Liver (tissue), 9 donors: ENCODE data around the gene MOV10. TPM values are rescaled to one million over a fixed set of nuclear protein-coding genes. Genes with fewer than 3 reads are reported as not detected.

Experiments used
- DNase-seq: peaks from one replicate; pipeline ENCODE4 v3.0.0-alpha.2; 2017; ENCODE audit warnings: low spot score
- H3K27ac ChIP-seq, 2 donors: one replicate each; pipeline ENCODE4 v1.7.0; 2013; ENCODE audit warnings: inconsistent platforms in 2 of 2, low read length in 2 of 2, control low read depth in 1 of 2, low read depth in 1 of 2, mild to moderate bottlenecking in 1 of 2
- H3K27me3 ChIP-seq, 4 donors: one replicate each; pipeline versions ENCODE4 v1.6.1 to v1.7.0; 2013; ENCODE audit warnings: low read length in 3 of 4, inconsistent platforms in 1 of 4, mild to moderate bottlenecking in 1 of 4, moderate library complexity in 1 of 4; ENCODE audit not compliant: control insufficient read depth in 4 of 4, insufficient read depth in 4 of 4
- H3K36me3 ChIP-seq, 4 donors: one replicate each; pipeline versions ENCODE4 v1.6.1 to v1.7.0; 2013; ENCODE audit warnings: low read length in 3 of 4, mild to moderate bottlenecking in 3 of 4, low read depth in 1 of 4, moderate library complexity in 1 of 4; ENCODE audit not compliant: control insufficient read depth in 4 of 4, insufficient read depth in 3 of 4
- H3K4me1 ChIP-seq, 4 donors: one replicate each; pipeline versions ENCODE4 v1.6.1 to v1.7.0; 2013; ENCODE audit warnings: low read length in 3 of 4, mild to moderate bottlenecking in 3 of 4, moderate library complexity in 1 of 4; ENCODE audit not compliant: control insufficient read depth in 4 of 4, insufficient read depth in 4 of 4
- H3K4me3 ChIP-seq, 3 donors: one replicate each; pipeline versions ENCODE4 v1.6.1 to v1.7.0; 2013; ENCODE audit warnings: low read length in 3 of 3, control low read depth in 1 of 3, low read depth in 1 of 3, mild to moderate bottlenecking in 1 of 3
- H3K9ac ChIP-seq, 2 donors: one replicate each; pipeline ENCODE4 v1.7.0; 2013; ENCODE audit warnings: low read length in 2 of 2, mild to moderate bottlenecking in 2 of 2, moderate library complexity in 2 of 2, control low read depth in 1 of 2, low read depth in 1 of 2
- H3K9me3 ChIP-seq, 4 donors: one replicate each; pipeline versions ENCODE4 v1.6.1 to v1.7.0; 2013; ENCODE audit warnings: low read length in 3 of 4; ENCODE audit not compliant: control insufficient read depth in 4 of 4
- ATF3 ChIP-seq: IDR thresholded peaks from 2 replicates; pipeline ENCODE4 v1.6.1; 2016; ENCODE audit warnings: antibody characterized with exemption
- CTCF ChIP-seq: fragments of 150-350 bp; IDR thresholded peaks from 2 replicates; pipeline ENCODE4 v1.5.1; 2017; ENCODE audit warnings: improper control_type of control experiment, low read depth, low read length; ENCODE audit not compliant: missing input control
- EGR1 ChIP-seq, 2 donors: IDR thresholded peaks; 2 replicates each; pipeline ENCODE4 v1.6.1; 2016 to 2018; ENCODE audit warnings: antibody characterized with exemption in 2 of 2, low read depth in 2 of 2
- FOXA1 ChIP-seq: IDR thresholded peaks from 2 replicates; pipeline ENCODE4 v1.6.1; 2016; ENCODE audit warnings: antibody characterized with exemption
- FOXA2 ChIP-seq: IDR thresholded peaks from 2 replicates; pipeline ENCODE4 v1.6.1; 2016; ENCODE audit warnings: antibody characterized with exemption
- HNF4G ChIP-seq: IDR thresholded peaks from 2 replicates; pipeline ENCODE4 v1.6.1; 2016; ENCODE audit warnings: antibody characterized with exemption
- JUND ChIP-seq, 2 donors: IDR thresholded peaks; 2 replicates each; pipeline ENCODE4 v1.6.1; 2016; ENCODE audit warnings: antibody characterized with exemption in 2 of 2
- MAX ChIP-seq: IDR thresholded peaks from 2 replicates; pipeline ENCODE4 v1.6.1; 2016; ENCODE audit warnings: antibody characterized with exemption
- NR2F2 ChIP-seq: IDR thresholded peaks from 2 replicates; pipeline ENCODE4 v1.6.1; 2016; ENCODE audit warnings: antibody characterized with exemption
- RAD21 ChIP-seq, 2 donors: IDR thresholded peaks; 2 replicates each; pipeline ENCODE4 v1.6.1; 2016; ENCODE audit warnings: antibody characterized with exemption in 2 of 2, mild to moderate bottlenecking in 2 of 2
- SP1 ChIP-seq: IDR thresholded peaks from 2 replicates; pipeline ENCODE4 v1.6.1; 2018; ENCODE audit warnings: antibody characterized with exemption, mild to moderate bottlenecking
- WGBS: extraction: QIAGEN DNeasy Blood & Tissue Kit; methylation state at CpG from one replicate; pipeline ENCODE4 v1.1.7; 2013; 5-methylcytosine and 5-hydroxymethylcytosine counted together
- polyA plus RNA-seq, 2 donors: library from polyadenylated mRNA; stranded (reverse) in 1 of 2; unstranded in 1 of 2; fragments of 200-250 nt in 1 of 2; fragments of >200 nt in 1 of 2; fragmentation: Nextera tagmentation in 1 of 2; extraction: Ambion mirVana in 1 of 2; gene quantifications; one replicate each; pipeline versions ENCODE4 v1.2.1 to v1.2.3, GENCODE V29; 2013 to 2015
- total RNA-seq, 2 donors: library from RNA; depleted of rRNA; stranded (reverse); fragments of >200 nt; gene quantifications; one replicate each; pipeline ENCODE4 v1.2.3, GENCODE V29; 2014
- TF ChIP-seq, protein P1 (sequence below): IDR thresholded peaks from 2 replicates; pipeline ENCODE4 v1.6.1; 2016; ENCODE audit warnings: antibody characterized with exemption
- TF ChIP-seq, protein P2 (sequence below): IDR thresholded peaks from 2 replicates; pipeline ENCODE4 v1.6.1; 2016; ENCODE audit warnings: antibody characterized with exemption, mild to moderate bottlenecking
- donor health status: healthy.
- donor health status: healthy.
- donor health status: healthy.
- donor health status: healthy.
- donor health status: healthy.

Gene MOV10
- total and polyA plus RNA-seq, 4 donors = 32.0 to 36.8 (median 33.7) TPM

GRCh38 chr1:112633628-112634027 is 40.8 kb upstream of the MOV10 start:
- Histone ChIP-seq H3K4me1 (peaks cover 9 to 14% (median 12%) of the 10 kb centered on the region in 4 donors), H3K27ac (no peak overlapping the region), H3K9me3 (no peaks in the 10 kb centered on the region), H3K9ac (no peak overlapping the region), H3K4me3 (no peak overlapping the region), H3K36me3 (no peaks in the 10 kb centered on the region), H3K27me3 (no peaks in the 10 kb centered on the region)
- DNase-seq = no peak
- WGBS = 91% methylated on average over 2 of the region's 2 CpGs
- TF ChIP-seq, protein P1, sequence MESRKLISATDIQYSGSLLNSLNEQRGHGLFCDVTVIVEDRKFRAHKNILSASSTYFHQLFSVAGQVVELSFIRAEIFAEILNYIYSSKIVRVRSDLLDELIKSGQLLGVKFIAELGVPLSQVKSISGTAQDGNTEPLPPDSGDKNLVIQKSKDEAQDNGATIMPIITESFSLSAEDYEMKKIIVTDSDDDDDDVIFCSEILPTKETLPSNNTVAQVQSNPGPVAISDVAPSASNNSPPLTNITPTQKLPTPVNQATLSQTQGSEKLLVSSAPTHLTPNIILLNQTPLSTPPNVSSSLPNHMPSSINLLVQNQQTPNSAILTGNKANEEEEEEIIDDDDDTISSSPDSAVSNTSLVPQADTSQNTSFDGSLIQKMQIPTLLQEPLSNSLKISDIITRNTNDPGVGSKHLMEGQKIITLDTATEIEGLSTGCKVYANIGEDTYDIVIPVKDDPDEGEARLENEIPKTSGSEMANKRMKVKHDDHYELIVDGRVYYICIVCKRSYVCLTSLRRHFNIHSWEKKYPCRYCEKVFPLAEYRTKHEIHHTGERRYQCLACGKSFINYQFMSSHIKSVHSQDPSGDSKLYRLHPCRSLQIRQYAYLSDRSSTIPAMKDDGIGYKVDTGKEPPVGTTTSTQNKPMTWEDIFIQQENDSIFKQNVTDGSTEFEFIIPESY = no peak
- TF ChIP-seq ATF3 = no peak

DNA sequence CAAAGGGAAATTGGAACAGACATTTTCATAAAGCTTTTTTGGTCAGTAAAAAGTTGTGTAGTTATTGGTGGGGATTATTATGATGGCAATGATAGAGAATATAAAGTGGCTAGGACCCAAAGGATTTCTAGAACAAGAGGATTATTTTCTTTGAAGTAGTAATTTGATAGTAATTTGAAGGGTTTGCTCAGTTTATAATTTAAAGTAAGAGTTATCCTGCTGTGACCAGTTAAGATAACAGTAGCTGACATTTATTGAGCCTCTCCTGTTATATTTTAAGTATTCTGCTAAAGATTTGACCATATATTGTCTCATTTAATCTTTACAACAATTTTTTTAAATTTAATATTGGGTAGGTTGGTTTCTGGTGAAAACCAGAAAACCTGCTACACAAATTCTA is 40.1 kb upstream of the MOV10 start:
- Histone ChIP-seq H3K36me3 (no peaks in the 10 kb centered on the region), H3K4me3 (no peak overlapping the region), H3K9me3 (no peaks in the 10 kb centered on the region), H3K9ac (no peak overlapping the region), H3K27me3 (no peaks in the 10 kb centered on the region), H3K4me1 (peaks cover 9 to 14% (median 12%) of the 10 kb centered on the region in 4 donors), H3K27ac (no peak overlapping the region)
- TF ChIP-seq JUND (IDR thresholded peaks at IDR 0.05) (no peak), RAD21 (IDR thresholded peaks at IDR 0.05) (no peak), FOXA1 (no peak), FOXA2 (no peak), SP1 (no peak), CTCF (no peak), NR2F2 (no peak), MAX (no peak), ATF3 (no peak), HNF4G (no peak), EGR1 (IDR thresholded peaks at IDR 0.05; ENCODE audit: low read depth in 2 of 2) (no peak)
- TF ChIP-seq, protein P2, sequence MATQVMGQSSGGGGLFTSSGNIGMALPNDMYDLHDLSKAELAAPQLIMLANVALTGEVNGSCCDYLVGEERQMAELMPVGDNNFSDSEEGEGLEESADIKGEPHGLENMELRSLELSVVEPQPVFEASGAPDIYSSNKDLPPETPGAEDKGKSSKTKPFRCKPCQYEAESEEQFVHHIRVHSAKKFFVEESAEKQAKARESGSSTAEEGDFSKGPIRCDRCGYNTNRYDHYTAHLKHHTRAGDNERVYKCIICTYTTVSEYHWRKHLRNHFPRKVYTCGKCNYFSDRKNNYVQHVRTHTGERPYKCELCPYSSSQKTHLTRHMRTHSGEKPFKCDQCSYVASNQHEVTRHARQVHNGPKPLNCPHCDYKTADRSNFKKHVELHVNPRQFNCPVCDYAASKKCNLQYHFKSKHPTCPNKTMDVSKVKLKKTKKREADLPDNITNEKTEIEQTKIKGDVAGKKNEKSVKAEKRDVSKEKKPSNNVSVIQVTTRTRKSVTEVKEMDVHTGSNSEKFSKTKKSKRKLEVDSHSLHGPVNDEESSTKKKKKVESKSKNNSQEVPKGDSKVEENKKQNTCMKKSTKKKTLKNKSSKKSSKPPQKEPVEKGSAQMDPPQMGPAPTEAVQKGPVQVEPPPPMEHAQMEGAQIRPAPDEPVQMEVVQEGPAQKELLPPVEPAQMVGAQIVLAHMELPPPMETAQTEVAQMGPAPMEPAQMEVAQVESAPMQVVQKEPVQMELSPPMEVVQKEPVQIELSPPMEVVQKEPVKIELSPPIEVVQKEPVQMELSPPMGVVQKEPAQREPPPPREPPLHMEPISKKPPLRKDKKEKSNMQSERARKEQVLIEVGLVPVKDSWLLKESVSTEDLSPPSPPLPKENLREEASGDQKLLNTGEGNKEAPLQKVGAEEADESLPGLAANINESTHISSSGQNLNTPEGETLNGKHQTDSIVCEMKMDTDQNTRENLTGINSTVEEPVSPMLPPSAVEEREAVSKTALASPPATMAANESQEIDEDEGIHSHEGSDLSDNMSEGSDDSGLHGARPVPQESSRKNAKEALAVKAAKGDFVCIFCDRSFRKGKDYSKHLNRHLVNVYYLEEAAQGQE = no peak
- DNase-seq = no peak
